Measurements from ENCODE around the gene RGL4.

- TF ChIP-seq, protein P1, sequence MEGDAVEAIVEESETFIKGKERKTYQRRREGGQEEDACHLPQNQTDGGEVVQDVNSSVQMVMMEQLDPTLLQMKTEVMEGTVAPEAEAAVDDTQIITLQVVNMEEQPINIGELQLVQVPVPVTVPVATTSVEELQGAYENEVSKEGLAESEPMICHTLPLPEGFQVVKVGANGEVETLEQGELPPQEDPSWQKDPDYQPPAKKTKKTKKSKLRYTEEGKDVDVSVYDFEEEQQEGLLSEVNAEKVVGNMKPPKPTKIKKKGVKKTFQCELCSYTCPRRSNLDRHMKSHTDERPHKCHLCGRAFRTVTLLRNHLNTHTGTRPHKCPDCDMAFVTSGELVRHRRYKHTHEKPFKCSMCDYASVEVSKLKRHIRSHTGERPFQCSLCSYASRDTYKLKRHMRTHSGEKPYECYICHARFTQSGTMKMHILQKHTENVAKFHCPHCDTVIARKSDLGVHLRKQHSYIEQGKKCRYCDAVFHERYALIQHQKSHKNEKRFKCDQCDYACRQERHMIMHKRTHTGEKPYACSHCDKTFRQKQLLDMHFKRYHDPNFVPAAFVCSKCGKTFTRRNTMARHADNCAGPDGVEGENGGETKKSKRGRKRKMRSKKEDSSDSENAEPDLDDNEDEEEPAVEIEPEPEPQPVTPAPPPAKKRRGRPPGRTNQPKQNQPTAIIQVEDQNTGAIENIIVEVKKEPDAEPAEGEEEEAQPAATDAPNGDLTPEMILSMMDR (IDR thresholded peaks at IDR 0.05): no peak
- no peak for TF ChIP-seq ZFX (IDR thresholded peaks at IDR 0.05; ENCODE audit: borderline replicate concordance)
Measured at GRCh38 chr22:23713696-23714595, 23.1 kb downstream of the RGL4 start.
